ENCODE results near the gene ACP6. TPM values are rescaled to one million over a fixed set of nuclear protein-coding genes. Genes with fewer than 3 reads are reported as not detected.

ACP6 gene
- total RNA-seq, 1 experiment from 2014 or later: 31.2 TPM

DNA sequence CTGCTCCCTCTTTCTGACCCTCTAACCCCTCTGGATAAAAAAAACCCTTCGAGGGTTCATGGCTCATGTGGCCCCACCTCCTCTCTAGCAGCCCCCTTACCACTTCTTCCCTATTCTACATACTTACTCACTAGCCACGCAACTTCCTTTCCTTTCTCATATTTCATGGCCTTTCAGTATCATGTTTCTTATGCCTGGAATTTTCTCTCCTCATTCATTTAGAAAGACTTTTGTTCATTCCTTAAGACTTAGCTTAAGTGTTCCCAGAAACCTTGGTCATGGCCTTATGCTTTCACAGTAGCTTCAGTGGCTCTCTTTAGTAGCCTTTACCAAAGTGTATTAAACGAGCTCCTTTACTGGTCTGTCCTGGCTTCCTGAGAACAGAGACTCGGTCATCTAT is 6.1 kb downstream of the ACP6 start:
- in situ Hi-C loops (cut with HindIII; ENCODE audit: low pct_unique_long_range_greater_than_20kb, low sequenced_read_pairs): no loop called here
- no peak for DNase-seq (ENCODE audit: low read depth)

DNA sequence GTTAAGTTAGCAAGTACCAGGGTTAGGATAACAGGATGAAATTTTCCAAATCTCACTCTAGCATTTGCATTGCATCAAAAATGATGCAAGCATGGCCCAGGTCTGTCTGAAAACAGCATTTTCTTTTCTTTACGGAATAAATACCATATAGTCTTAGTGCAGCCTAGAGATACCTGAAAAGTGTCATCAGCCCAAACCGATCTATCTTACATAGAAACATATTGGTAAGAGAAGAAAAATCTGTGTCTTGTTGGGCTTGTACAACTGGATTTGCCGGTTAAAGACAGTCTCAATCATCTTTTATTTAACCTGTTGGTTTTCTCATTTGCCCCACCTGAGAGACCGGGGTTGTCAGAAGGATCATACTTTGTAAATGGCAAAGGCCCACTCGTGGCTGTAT is 15.8 kb downstream of the ACP6 start:
- no peak for DNase-seq (ENCODE audit: low read depth)
- in situ Hi-C loops (cut with HindIII; ENCODE audit: low pct_unique_long_range_greater_than_20kb, low sequenced_read_pairs): no loop called here

DNA sequence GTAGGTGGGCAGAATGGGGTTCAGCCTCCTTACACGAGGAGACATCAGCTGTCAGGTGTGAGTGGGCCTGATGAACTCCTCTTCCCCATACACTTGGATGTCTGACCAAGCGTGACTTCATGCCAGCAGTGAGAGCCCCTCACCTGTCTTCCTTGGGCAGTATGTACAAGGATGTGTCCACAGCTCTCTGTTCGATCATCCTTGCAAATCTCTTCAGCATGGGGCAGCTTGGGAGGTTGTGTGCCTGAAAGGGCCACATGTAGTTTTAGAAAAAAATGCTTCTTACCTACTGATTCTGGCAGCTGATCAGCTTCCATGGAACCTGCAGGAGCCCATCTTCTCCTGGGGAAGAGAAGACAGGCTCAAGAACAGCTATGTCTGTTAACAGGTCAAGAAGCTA is 18.0 kb downstream of the ACP6 start:
- in situ Hi-C loops (cut with HindIII; ENCODE audit: low pct_unique_long_range_greater_than_20kb, low sequenced_read_pairs): no loop called here
- peak; percentile 18 for DNase-seq (ENCODE audit: low read depth)

DNA sequence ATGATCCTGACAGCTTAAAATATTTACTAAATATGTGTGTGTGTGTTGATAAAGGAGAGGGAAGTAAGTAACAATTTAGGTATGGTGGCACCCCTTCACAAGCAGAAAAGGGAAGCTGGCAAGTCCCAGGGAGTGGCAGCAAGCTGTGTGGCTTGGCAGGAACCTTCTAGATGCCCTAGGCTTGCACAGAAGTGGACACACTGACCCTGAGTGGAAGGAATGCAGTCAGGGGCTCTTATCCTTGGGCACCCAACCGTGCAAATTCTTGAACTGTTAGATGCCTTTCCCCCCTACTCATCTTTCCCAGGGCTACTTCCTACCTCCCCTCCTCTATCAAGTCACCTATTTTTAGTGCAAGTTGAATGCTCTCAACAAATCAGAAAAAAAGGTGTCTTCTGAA is 18.9 kb downstream of the ACP6 start:
- in situ Hi-C loops (cut with HindIII; ENCODE audit: low pct_unique_long_range_greater_than_20kb, low sequenced_read_pairs): no loop called here
- DNase-seq (ENCODE audit: low read depth): peak; percentile 55

DNA sequence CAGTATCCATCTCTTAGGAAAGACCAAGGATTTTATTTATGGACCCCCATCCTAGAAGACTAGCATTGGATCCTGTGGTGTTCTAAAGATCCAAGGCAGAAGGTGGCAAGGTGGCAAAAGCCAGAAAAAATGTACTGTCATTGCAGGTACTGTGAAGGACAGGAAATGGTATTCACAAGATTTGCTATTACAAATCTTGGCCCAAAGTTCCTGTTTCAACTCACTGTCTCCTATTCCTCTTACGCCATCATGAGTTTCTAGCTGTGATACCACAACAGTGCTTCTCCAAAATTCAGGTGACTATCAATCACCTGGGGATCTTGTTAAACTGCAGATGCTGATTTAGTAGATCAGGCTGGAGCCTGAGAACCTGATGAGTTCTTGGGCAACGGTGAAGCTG is 21.4 kb downstream of the ACP6 start:
- in situ Hi-C loops (cut with HindIII; ENCODE audit: low pct_unique_long_range_greater_than_20kb, low sequenced_read_pairs): no loop called here
- DNase-seq (ENCODE audit: low read depth): no peak

DNA sequence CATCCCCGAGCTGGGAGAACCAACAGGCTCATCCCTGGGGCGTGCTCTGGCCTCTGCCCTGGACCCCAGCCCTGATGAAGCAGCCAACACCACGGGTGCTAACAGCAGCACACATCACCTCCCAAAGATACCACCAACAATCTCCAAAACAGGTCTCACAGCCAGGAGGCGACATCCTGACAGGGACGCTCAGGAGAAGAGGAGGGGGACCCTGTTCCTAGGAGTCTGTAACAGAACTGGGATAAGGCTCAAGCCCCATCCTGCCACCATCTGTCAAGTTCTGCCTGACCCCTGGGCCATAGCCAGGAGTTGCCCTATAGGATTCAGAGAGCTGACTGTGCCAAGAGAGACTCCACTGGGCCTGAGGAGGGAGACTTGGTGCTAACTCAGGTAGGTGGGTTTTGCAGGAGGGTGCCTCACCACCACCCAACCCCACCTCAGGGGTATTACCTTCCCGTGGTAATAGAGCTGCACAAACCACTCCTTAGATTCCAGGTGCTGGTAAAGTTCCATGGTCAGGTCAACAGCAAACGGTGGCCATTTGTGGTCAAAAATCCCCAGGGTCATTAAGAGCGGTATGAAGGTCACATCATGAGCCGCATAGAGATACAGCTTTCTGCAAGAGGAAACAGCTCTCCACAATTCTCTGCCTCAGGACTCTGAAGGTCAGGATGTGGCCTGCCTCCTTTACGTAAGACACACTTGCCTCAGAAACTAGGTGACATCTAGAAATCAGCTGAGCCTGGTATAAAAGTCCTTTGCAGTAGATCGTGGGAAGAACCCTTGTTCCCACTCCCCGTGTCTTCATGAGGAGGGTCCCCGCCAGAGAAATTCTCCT is 22.3 kb downstream of the ACP6 start:
- DNase-seq (ENCODE audit: low read depth): no peak
- in situ Hi-C loops (cut with HindIII; ENCODE audit: low pct_unique_long_range_greater_than_20kb, low sequenced_read_pairs): no loop called here

DNA sequence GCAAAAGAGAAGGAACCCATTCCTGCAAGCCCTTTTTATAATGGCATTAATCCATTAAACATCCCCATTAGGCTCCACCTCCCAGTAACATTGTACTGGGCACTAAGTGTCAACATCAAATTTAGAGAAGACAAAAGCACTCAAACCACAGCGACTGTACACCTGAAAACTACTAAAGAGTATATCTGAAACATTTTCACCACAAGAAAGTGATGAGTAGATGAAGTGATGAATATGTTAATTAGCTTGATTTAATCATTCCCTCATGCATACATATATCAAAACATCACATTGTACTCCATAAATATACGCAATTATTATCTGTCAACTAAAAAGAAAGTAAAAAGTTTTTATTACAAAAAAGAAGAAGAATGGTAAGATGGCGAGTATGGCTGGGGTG is 26.4 kb downstream of the ACP6 start:
- in situ Hi-C loops (cut with HindIII; ENCODE audit: low pct_unique_long_range_greater_than_20kb, low sequenced_read_pairs): no loop called here
- no peak for DNase-seq (ENCODE audit: low read depth)

DNA sequence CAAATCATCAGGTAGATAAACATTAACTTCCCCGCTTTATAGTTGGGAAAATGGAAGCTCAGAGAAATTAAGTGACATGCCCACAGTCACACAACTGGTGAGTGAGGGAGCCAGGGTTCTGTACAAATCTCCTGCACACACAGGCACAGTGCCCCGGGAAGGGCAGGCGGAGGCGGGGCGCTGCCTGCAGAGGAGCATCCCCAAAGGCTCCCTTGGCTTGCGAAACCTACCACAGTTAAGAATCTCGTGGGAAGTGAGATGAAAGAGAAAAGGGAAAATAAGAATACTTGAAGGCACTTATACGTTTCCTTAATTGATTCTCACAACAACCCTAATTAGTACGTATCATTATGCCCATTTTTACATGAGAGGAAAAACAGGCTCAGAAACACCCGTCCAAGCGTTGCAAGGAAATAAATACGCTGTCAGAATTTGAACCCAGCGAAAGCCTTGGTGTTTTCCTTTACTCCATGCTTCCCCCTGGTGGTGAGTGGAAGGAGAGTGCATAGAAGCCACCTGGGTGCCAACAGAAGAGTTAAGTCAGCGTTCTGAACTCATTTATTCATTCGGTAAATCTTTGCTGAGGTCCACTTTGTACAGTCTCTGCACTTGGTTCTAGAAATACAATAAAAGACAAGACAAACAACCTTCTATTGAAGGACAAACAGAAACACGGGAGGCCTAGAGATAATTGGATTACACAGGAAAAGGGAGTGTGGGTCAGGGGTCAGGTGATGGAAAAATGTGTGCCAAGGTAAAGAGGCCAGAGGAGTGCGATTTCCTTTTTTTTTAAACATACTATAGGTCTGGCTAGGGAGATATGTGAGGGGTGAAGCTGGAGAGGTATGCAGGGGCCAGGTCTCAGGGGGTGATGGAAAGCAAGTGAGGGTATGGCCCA is 28.4 kb downstream of the ACP6 start:
- DNase-seq (ENCODE audit: low read depth): no peak
- in situ Hi-C loops (cut with HindIII; ENCODE audit: low pct_unique_long_range_greater_than_20kb, low sequenced_read_pairs): no loop called here

DNA sequence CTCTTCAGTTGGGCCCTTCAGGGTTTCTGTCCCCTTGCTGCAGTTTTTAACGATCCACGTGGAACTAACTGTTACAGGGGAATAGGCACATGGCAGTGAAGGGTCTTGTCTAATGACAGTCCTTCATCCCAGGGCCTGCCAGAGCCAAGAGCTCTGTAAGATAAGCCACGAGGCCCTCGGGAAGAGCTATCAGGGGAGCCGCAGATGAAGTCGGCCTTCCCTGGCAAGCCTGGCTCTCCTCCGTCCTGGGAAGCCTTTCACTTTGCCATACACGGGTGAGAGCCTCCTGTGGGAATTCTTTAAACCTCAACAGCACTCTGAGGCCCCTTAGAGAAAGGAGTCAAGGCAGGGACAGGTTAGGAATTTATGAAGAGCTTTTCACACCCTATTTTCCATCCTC is 29.0 kb downstream of the ACP6 start:
- no peak for DNase-seq (ENCODE audit: low read depth)
- in situ Hi-C loops (cut with HindIII; ENCODE audit: low pct_unique_long_range_greater_than_20kb, low sequenced_read_pairs): no loop called here

DNA sequence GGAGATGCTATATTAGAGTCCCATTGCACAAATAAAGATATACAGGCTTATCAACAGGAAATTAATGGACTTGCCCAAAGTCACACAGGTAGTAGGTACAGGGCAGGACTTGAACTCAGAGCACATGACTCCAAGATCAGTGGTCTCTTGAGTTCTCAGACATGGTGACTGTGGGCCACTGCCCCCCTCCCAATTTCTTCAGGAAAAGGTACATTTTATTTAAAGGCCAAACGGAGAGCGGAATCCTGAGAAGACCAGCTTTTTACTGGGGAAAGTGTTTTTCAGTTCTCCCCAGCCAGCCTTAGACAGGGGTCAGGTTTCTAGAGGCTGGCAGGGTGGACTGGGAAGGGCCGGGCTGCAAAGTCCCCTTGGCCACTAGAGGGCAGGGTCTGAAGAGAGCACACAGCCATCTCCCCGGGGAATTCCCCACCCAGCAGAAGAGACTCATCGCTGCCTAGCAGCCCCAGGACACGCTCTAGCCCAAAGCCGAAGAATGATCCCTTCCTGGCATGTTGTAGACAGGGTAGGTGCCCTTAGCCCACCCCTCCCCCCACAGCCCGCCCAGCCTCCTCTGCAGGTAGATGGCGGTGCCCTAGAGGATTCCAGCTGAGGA is 29.7 kb downstream of the ACP6 start:
- DNase-seq (ENCODE audit: low read depth): peak; percentile 70

DNA sequence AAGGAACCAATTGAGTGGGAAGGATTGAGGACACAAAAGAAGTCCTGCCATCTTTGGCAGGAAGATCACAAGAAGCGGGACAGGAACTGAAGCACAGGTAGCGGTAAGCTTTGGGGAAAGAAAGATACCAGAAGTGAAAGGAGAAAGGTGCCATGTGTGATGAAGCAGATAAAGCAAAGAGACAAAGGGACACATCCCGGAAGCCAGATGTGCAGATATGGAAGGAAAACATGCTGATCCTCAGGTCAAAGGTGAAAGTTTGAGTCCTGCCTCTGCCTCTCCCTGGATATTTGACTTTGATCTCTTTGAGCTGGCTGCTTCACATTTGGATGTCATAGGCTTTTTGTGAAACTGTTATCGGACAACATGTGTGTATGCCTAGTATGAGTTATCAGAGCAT is 34.0 kb downstream of the ACP6 start:
- no peak for DNase-seq (ENCODE audit: low read depth)
- in situ Hi-C loops (cut with HindIII; ENCODE audit: low pct_unique_long_range_greater_than_20kb, low sequenced_read_pairs): no loop called here

More for the DNA sequence above, 29.7 kb downstream of the ACP6 start:
- in situ Hi-C loops (cut with HindIII; ENCODE audit: low pct_unique_long_range_greater_than_20kb, low sequenced_read_pairs): no loop called here

DNA sequence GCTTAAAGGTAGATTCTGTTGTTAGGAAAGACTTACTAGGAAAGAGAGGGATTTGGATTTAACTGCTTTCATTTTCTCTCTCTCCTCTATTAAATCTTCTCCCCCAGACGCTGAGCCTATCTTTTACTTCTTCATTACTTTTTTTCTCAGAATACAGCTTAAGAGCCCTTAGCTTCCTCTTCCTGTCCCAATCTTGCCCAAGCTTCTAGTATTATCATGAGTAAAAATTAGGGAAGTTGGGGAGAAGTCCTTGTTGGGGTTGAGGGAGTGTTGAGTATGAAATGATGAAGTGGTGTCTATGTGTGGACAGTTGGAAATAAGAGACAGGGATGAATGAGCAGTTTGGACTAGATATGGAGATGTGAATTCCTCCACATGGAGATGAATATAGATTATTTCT is 35.0 kb downstream of the ACP6 start:
- in situ Hi-C loops (cut with HindIII; ENCODE audit: low pct_unique_long_range_greater_than_20kb, low sequenced_read_pairs): no loop called here
- DNase-seq (ENCODE audit: low read depth): no peak

DNA sequence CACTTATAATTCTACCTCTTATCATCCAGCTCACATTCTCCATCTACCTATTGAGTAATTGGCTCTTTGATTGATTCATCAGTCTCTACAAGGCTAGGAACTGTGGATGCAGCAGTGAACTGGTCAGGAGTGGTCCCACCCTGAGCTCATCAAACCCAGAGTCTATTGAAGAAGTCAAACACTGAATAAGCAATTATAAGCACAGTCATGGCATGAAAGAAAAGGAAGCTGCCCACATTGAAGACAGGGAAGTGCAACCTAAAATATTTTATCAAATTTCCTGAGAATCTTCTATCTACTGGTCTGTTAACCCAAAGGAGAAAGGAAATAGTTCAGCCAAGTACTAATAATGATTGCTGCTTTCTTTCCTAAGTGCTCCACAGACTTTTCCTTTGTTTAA is 35.7 kb downstream of the ACP6 start:
- in situ Hi-C loops (cut with HindIII; ENCODE audit: low pct_unique_long_range_greater_than_20kb, low sequenced_read_pairs): no loop called here
- DNase-seq (ENCODE audit: low read depth): no peak

DNA sequence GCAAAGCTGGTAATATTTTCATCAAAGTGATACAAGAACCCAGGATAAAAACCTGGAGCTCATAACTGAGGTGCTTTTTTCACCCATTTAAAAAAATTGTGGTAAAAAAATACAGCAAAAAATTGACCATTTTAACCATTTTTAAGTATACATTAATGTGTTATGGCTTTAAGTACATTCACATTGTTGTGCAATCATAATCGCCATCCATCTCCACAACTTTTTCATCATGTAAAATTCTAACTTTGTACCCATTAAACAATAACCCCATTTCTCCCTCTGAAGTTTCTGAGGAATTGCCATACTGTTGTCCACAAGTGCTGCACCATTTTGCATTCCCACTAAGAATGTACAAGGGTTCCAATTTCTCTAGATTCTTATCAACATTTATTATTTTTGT is 36.6 kb downstream of the ACP6 start:
- in situ Hi-C loops (cut with HindIII; ENCODE audit: low pct_unique_long_range_greater_than_20kb, low sequenced_read_pairs): no loop called here
- DNase-seq (ENCODE audit: low read depth): no peak

DNA sequence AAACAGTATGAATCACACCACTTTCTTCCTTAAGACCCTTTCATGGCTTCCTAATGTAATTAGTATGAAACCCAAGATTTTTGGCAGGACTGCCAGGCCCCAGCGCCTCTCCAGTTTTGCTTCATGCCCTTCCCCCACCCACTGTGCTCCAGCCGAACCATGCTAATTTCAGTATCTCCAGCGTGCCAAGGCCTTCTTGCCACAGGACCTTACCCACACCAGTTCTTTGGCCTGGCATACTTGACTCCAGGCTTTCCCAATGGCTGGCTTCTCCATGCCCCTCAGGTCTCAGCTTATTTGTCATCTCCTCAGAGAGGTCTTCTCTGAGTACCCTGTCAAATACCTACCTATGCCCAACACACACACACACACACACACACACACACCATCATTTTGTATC is 38.5 kb downstream of the ACP6 start:
- in situ Hi-C loops (cut with HindIII; ENCODE audit: low pct_unique_long_range_greater_than_20kb, low sequenced_read_pairs): no loop called here
- DNase-seq (ENCODE audit: low read depth): no peak

DNA sequence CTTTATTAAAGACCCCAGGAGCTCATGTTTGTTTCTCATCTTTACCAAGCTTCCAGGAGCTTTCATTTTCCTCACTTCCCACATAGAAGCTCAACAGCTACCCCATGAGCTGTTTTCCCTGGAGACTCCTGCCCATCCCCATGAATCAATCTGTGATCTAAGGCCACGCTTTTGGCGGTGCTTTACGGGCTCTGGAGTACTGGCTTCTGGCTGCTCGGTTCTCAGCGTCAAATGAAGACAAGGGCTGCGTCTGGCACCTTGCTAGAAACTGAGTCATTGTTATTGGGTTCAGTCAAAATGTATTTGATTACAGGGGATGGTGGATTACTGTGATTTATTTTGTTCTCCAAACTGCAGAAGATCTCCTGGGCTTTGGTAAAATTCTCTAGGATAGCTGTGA is 39.9 kb downstream of the ACP6 start:
- DNase-seq (ENCODE audit: low read depth): no peak
- in situ Hi-C loops (cut with HindIII; ENCODE audit: low pct_unique_long_range_greater_than_20kb, low sequenced_read_pairs): no loop called here

DNA sequence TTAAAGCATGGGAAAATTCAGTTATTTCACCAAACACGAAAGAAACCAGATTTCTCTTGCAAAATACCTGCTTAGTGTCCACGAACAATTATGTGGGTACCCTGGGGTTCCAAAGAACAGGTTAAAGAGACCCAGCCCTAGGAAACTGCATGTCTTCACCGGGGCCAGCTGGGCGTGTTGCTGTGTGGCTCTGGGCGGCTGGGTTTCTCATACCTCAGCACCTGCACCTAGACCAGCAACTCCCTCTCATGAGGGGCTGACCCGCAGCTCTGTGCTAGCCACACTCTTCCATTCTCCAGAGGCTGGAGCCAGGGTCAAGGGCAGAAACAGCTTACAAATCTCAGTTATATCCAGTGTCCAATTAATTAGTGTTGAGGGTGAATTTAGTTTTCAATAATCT is 40.3 kb downstream of the ACP6 start:
- no peak for DNase-seq (ENCODE audit: low read depth)
- in situ Hi-C loops (cut with HindIII; ENCODE audit: low pct_unique_long_range_greater_than_20kb, low sequenced_read_pairs): no loop called here

DNA sequence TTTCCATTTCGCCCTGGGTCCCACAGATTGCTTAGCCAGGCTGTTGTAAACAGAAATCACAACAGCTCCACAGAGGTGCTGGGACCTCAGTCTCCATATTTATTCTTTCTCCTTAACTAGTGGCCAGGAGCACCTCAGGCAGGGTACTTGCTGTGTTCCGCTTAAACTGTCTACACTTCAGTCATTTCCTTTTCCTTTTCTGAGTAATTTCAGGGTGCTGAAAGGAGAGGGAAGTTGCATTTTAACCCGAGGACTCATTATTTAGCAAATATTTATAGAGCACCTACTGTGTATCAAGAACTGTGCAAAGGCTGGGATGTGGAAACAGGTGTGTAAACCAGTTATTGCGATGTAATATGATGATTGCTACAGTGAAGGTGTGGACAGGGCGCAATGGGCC is 41.9 kb downstream of the ACP6 start:
- in situ Hi-C loops (cut with HindIII; ENCODE audit: low pct_unique_long_range_greater_than_20kb, low sequenced_read_pairs): no loop called here
- no peak for DNase-seq (ENCODE audit: low read depth)

DNA sequence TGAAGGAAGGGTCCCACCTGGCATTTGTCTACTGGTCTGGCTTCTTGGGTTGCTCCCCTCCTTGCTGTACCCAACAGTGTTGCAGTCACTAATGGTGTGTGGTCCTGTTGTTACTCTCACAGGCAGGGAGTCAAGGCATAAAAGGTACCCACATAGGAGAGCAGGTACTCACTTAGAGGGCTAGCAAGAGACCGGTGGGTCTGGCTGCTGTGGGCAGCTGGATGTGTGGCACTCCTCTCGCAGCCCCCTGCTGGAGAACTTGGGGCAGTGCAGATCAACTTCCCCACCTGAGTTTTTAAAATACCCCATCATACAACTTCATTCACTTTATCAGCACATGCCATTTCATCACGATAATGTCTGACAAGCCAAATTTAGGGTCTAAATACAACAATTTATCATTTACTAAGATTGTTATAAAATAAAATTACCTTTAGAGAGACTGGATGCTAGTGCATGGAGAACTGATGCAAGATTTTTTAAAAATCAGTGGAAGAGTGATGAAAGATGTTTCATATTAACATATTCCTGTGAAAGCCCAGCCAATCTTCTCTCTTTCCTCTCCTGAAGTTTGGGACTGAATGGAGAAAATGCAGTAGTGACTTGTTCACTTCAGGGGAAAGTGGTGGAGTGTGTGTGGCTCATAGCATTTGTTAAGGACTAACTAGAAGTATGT is 42.8 kb downstream of the ACP6 start:
- DNase-seq (ENCODE audit: low read depth): peak; percentile 41
- in situ Hi-C loops (cut with HindIII; ENCODE audit: low pct_unique_long_range_greater_than_20kb, low sequenced_read_pairs): no loop called here
